Measurements from ENCODE around the gene KCNRG. TPM values are rescaled to one million over a fixed set of nuclear protein-coding genes. Genes with fewer than 3 reads are reported as not detected.

Gene KCNRG
- polyA plus RNA-seq (2012; rRNA removed) = 0.97 and 1.1 TPM in 2 replicates
- 1.2 and 1.4 TPM in 2 replicates for polyA plus RNA-seq (2012; cell fraction: cytosol; rRNA removed)
- polyA plus RNA-seq (2012; cell fraction: nucleus; rRNA removed) = 0.58 and 1.0 TPM in 2 replicates

GRCh38 chr13:50015258-50015657 lies at the start of gene KCNRG:
Gene KCNRG, plus strand, starts transcription at chr13:50015444. Its CDS starts 50 bp downstream, at chr13:50015494.
- DNase-seq = no peak
- H3K27me3 ChIP-seq (ENCODE audit: insufficient read depth) = no peaks in the 10 kb centered on the region
- no peak within 1 kb of the TSS for H3K9ac ChIP-seq
- H3K27ac ChIP-seq (ENCODE audit: low read depth in 2 of 2, low read length in 1 of 2) = peak within 1 kb of the TSS; percentile 22 to 53
- no peak within 1 kb of the TSS for H2AFZ ChIP-seq (ENCODE audit: low read depth)
- H3K4me1 ChIP-seq (ENCODE audit: control insufficient read depth in 1 of 2, insufficient read depth in 2 of 2, low read depth in 1 of 2, low read length in 1 of 2) = peaks cover 0 to 4% of the 10 kb centered on the region in 2 experiments; a peak in 2 of 4 replicates
- peaks cover 27% of the 10 kb centered on the region for H3F3A ChIP-seq (replicated peaks; ENCODE audit: insufficient read depth)
- no peak within 1 kb of the TSS for H3K4me3 ChIP-seq (ENCODE audit: low read depth in 2 of 2, low read length in 1 of 2)
- H3K9me2 ChIP-seq = no peaks in the 10 kb centered on the region
- ChIA-PET POLR2A (no interaction called here), CTCF (interaction anchor here (0.6 to 2.0 kb wide), 5 partner anchors 13 to 1134 kb away, joined by 3 to 8 read pairs (median 4); no protein-coding TSS in a partner anchor)
- H3K36me3 ChIP-seq (replicated peaks in 1 of 2; ENCODE audit: control insufficient read depth in 1 of 2, insufficient read depth in 2 of 2, low read length in 1 of 2) = peaks cover 49 to 55% of the 10 kb centered on the region in 2 experiments
- WGBS (ENCODE audit: low lambda C conversion rate) = 84% methylated on average over 5 of the region's 5 CpGs
- no peak for TF ChIP-seq MXI1 (IDR thresholded peaks at IDR 0.05; ENCODE audit: low read depth, low read length)
- no peak for TF ChIP-seq RAD21 (IDR thresholded peaks at IDR 0.05; ENCODE audit: low read length)
- no peak for TF ChIP-seq SIN3A (IDR thresholded peaks at IDR 0.05; ENCODE audit: borderline replicate concordance, low read depth, low read length)
- TF ChIP-seq TCF12 (IDR thresholded peaks at IDR 0.05) = no peak
- no peak for TF ChIP-seq YY1 (IDR thresholded peaks at IDR 0.05; ENCODE audit: low read depth)
- TF ChIP-seq ZBTB33 (IDR thresholded peaks at IDR 0.05; ENCODE audit: borderline replicate concordance, low read depth) = no peak
- no peak for TF ChIP-seq RXRA (IDR thresholded peaks at IDR 0.05; ENCODE audit: borderline replicate concordance, low read depth)
- no peak for TF ChIP-seq TEAD4 (IDR thresholded peaks at IDR 0.05; ENCODE audit: borderline replicate concordance, insufficient read depth)
- TF ChIP-seq POLR2AphosphoS5 (IDR thresholded peaks at IDR 0.05; ENCODE audit: low read depth, low read length) = no peak
- TF ChIP-seq RFX5 (IDR thresholded peaks at IDR 0.05; ENCODE audit: low read length) = no peak
- TF ChIP-seq CHD2 (IDR thresholded peaks at IDR 0.05; ENCODE audit: low read length, partially characterized antibody) = no peak
- TF ChIP-seq IRF3 (IDR thresholded peaks at IDR 0.05; ENCODE audit: low read depth, low read length) = no peak
- TF ChIP-seq SMC3 (IDR thresholded peaks at IDR 0.05; ENCODE audit: low read depth, low read length) = no peak
- peak within 1 kb of the TSS; percentile 21; the same call in 1 of the 2 replicates for H3K4me2 ChIP-seq
- H3K9me3 ChIP-seq = no peaks in the 10 kb centered on the region
- peaks cover 44% of the 10 kb centered on the region for H3K79me2 ChIP-seq (ENCODE audit: insufficient read depth)
- H4K20me1 ChIP-seq (ENCODE audit: insufficient read depth) = peaks cover 27% of the 10 kb centered on the region; the same call in 1 of the 2 replicates

- Histone ChIP-seq H3K9ac (no peak overlapping the region), H3K36me3 (replicated peaks in 1 of 2; ENCODE audit: control insufficient read depth in 1 of 2, insufficient read depth in 2 of 2, low read length in 1 of 2) (peaks cover 0 to 16% of the 10 kb centered on the region in 2 experiments), H3K4me2 (no peak overlapping the region), H3K4me3 (ENCODE audit: low read depth in 2 of 2, low read length in 1 of 2) (no peak overlapping the region), H3K4me1 (ENCODE audit: control insufficient read depth in 1 of 2, insufficient read depth in 2 of 2, low read depth in 1 of 2, low read length in 1 of 2) (no peaks in the 10 kb centered on the region), H4K20me1 (ENCODE audit: insufficient read depth) (no peaks in the 10 kb centered on the region), H3K9me3 (0 out of 2 replicates have a peak, but pooled peaks cover 9% of the 10 kb centered on the region), H3K27ac (ENCODE audit: low read depth in 2 of 2, low read length in 1 of 2) (no peak overlapping the region), H3K9me2 (no peaks in the 10 kb centered on the region), H3F3A (replicated peaks; ENCODE audit: insufficient read depth) (no peaks in the 10 kb centered on the region), H3K27me3 (ENCODE audit: insufficient read depth) (no peaks in the 10 kb centered on the region), H2AFZ (ENCODE audit: low read depth) (no peak overlapping the region), H3K79me2 (ENCODE audit: insufficient read depth) (no peaks in the 10 kb centered on the region; the same call in 1 of the 2 replicates)
- ChIA-PET CTCF (interaction anchor here (1.1 to 1.2 kb wide), 2 partner anchors 9 to 117 kb away, joined by 3 to 8 read pairs; no protein-coding TSS in a partner anchor), POLR2A (no interaction called here)
- DNase-seq = no peak
- 91% methylated on average over 4 of the region's 4 CpGs for WGBS (ENCODE audit: low lambda C conversion rate)
- no peak for TF ChIP-seq USF2 (IDR thresholded peaks at IDR 0.05; ENCODE audit: borderline replicate concordance, low read depth, low read length)
- no peak for TF ChIP-seq RAD21 (IDR thresholded peaks at IDR 0.05; ENCODE audit: low read length)
- TF ChIP-seq FOXM1 (IDR thresholded peaks at IDR 0.05; ENCODE audit: low read depth) = no peak
- no peak for TF ChIP-seq YY1 (IDR thresholded peaks at IDR 0.05; ENCODE audit: low read depth)
- TF ChIP-seq MEF2A (IDR thresholded peaks at IDR 0.05; ENCODE audit: borderline replicate concordance, low read depth) = no peak
- TF ChIP-seq CHD2 (IDR thresholded peaks at IDR 0.05; ENCODE audit: low read length, partially characterized antibody) = no peak
- no peak for TF ChIP-seq FOSL2 (IDR thresholded peaks at IDR 0.05; ENCODE audit: borderline replicate concordance, low read depth)
- TF ChIP-seq POLR2AphosphoS5 (IDR thresholded peaks at IDR 0.05; ENCODE audit: low read depth, low read length) = no peak
- TF ChIP-seq MAX (IDR thresholded peaks at IDR 0.05; ENCODE audit: low read depth) = no peak
- TF ChIP-seq TAF1 (IDR thresholded peaks at IDR 0.05; ENCODE audit: borderline replicate concordance, low read depth, low read length) = no peak
- no peak for TF ChIP-seq RCOR1 (IDR thresholded peaks at IDR 0.05; ENCODE audit: low read length)
- TF ChIP-seq CTCF (IDR thresholded peaks at IDR 0.05) = no peak
- no peak for TF ChIP-seq RXRA (IDR thresholded peaks at IDR 0.05; ENCODE audit: borderline replicate concordance, low read depth)
These were observed 47.8 kb upstream of the KCNRG start for GRCh38 chr13:49967456-49967855.

All from SK-N-SH (cell line).